HG02759 (cell line): ENCODE data around the gene MPO.

ENCODE experiments used
- ATAC-seq: cut with Tn5 transposase; IDR thresholded peaks from one replicate; pipeline ENCODE4 v1.9.1; 2021; ENCODE audit warnings: mild to moderate bottlenecking, moderate library complexity; ENCODE audit not compliant: unreplicated experiment

The MPO gene

DNA sequence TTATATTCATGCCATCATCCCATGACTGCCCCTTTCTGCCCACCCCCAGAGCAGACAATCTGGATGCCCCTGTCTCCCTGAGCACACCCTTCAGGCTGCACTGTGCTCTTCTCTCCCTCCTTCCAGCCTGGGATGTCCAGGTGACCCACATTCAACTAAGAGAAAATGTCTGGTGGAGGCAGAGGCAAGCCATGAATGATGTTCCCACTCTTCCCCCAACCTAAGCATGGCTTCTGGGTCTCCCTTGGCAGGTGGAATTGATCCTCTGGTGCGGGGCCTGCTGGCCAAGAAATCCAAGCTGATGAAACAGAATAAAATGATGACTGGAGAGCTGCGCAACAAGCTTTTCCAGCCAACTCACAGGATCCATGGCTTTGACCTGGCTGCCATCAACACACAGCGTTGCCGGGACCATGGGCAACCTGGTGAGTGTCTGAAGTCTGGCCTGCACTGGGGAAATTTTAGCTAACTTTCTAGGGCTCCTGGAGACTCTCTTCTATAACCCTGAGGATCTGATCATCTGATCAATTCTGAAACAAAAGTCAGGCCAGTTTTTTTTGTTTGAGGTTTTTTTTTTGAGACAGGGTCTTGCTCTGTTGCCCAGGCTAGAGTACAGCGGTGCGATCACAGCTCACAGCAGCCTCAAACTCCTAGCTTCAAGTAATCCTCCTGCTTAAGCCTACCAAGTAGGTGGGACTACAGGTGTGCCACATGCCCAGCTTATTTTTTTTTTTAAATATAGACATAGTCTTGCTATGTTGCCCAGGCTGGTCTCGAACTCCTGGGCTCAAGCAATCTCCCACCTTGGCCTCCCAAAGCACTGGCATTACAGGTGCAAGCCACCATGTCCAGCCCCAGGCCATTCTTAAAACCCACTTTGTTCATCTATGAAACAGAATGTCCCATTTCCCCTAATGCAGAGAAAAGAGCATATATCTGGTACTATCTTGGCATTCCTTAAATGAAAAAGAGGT lies 14.5 kb downstream of the MPO start:
- no peak for ATAC-seq

GRCh38 chr17:58265271-58265670 lies 15.5 kb downstream of the MPO start:
- ATAC-seq, result no peak

GRCh38 chr17:58264407-58265103 lies 16.2 kb downstream of the MPO start:
- no peak for ATAC-seq

DNA sequence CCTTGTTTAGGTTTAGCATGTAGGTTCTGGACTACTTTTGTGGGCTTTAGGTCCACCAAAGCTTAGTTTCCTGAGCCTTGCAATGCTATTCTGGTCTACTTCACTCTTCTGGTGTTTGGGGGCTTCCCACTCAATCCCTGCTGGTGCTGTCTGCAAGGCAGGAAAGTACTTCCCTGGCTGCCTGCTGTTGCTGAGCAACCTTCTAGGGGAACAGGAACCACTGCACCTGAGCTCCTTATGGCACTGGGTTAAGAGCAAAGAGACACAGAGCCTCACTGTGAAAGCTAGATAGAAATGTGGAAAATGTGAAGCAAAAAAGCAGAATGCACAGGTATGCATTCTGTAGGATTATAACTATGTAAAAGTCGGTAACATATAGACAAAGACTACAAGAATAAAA lies 17.0 kb downstream of the MPO start:
- ATAC-seq, result no peak

DNA sequence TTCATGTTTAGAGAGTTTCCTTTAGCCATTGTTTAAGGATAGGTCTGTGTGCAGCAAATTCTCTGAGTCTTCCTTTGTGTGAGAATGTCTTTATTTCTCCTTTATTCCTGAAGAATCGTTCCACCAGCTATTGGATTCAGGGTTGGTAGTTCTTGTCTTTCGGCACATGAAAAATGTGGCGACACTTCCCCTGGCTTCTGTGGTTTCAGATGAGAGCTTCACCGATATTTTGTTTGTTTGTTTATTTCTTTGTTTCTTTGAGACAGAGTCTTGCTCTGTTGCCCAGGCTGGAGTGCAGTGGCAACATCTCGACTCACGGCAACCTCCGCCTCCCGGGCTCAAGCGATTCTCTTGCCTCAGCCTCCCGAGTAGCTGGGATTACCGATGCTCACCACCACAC lies 18.6 kb downstream of the MPO start:
- no peak for ATAC-seq

- no peak for ATAC-seq
Observed at GRCh38 chr17:58254803-58255202, 25.9 kb downstream of the MPO start.

GRCh38 chr17:58253082-58253481 lies 27.7 kb downstream of the MPO start:
- no peak for ATAC-seq

GRCh38 chr17:58252141-58252540 lies 28.6 kb downstream of the MPO start:
- no peak for ATAC-seq

DNA sequence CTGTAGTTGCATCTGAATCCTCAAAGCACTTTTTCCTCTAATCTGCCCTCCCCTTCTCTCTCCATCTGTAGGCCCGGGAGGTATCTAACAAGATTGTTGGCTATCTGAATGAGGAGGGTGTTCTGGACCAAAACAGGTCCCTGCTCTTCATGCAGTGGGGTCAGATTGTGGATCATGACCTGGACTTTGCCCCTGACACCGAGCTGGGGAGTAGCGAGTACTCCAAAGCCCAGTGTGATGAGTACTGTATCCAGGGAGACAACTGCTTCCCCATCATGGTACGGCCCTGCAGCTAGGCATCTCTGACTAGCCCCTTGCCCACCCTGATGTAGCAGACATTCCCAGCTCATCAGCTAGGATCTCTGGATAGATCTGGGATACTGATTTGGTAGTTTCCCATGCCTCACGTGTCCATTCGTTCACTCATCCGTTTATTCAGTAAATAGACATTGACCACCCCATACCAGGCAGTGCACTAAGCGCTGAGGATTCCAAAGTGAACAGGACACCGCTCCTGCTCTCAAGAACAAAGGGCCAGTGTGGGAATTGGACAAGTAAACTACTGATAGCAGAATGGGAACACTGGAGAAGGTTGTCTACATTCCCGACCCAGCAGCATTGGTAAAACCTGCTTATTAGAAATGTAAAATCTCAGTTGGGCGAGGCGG lies 30.3 kb downstream of the MPO start:
- no peak for ATAC-seq

DNA sequence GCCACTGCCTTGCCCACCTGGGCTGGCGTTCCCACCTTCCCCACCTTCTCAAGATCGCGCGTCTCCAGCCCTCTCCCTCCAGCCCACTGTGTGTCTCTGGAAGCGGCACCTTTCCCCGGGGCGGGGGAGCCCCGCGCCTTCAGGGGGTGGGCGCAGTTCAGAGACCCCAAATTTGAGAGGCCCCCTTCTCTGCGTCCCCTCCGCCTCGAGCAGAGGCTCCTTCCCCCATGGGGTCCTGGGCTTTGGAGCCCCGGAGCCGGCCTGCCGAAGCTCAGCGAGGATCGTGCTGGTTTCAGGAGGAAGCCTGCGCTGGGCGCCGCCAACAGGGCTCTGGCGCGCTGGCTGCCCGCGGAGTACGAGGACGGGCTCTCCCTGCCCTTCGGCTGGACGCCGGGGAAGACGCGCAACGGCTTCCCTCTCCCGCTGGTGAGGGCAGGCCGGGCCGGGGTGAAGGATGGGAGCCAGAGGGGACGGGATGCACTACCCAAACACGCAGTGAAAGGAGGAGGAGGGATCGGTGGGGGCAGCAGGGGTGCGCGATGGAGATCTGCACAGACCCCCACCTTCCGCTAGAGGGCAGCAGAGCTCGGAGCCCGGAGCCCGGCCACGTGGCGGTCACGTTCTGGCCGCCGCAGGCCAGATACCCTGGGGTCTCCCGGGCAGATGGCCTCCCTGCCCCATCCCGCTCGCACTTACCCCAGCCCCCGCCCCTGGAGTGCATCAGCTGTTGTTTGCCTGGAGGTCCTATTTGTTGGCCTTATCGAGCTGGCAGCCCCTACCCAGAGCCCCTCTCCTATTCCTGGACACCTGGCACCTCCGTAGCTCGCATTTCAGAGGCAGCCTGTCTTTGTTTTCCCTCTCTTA lies 31.2 kb downstream of the MPO start:
- no peak for ATAC-seq

DNA sequence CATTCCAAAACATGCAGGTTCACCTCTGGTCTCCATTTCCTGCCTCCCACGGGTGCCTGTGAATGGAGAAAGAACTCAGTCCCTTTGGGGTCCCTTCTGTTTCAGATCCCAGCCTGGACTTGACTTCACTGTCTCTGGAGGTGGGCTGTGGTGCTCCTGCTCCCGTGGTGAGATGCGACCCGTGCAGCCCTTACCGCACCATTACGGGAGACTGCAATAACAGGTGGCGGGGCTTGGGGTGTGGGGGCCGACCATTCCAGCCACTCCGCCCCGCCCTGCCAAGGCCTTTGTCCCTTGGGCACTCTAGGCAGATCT lies 31.8 kb downstream of the MPO start:
- no peak for ATAC-seq

- no peak for ATAC-seq
Observed at GRCh38 chr17:58247511-58248363, 33.0 kb downstream of the MPO start.

DNA sequence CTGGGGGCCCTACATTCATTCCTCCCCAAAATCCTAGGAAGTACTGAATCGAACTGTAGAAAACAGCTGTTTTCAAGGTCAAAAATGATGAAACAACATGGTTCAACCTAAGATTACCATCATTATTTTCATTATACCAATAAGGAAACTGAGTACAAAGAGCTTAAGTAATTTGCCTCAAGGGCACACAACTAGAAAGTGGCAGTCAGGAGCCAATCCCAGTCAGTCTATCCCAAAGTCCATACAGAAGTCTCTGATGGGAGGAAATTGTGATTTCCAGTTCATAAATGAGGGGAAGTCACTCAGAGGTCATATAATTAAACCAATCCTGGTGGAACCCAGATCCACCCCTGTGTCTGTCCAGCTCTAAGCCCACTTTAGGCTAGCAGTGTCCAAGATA lies 34.0 kb downstream of the MPO start:
- ATAC-seq, result no peak

GRCh38 chr17:58246104-58246740 lies 34.5 kb downstream of the MPO start:
- ATAC-seq, result no peak

DNA sequence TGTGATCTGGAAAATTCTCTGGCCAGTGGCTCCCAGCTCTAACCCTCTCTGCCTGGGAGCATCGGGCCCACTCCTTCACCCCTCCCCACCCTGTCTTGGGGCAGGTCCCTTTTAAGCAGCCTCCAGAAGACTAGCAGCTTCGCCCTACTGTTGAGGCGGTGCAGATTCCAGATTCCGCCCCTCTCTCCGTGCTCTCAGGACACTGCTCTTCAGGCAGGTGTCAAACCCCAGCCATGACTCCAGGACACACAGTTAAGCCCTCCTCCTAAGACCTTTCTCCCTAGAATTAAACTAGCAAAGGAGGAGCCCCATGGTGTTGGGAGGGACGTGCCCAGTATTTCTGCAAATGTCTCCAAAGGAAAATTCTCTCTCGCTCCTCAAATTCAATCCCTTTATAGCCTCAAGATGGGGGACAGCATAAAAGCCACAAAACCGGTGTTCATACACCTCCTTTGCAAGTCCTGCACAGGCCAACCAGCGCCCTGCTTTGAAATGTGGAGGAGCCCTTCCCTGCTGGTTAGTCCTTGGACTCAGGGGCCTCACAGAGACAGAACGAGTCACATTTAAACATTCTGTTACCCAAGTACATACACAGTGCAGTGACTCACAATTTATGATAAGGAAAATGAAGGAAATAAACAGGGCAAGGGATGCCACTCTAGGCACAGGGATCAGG lies 35.2 kb downstream of the MPO start:
- ATAC-seq, result no peak

GRCh38 chr17:58244963-58245362 lies 35.8 kb downstream of the MPO start:
- no peak for ATAC-seq

- ATAC-seq, result no peak
Observed at GRCh38 chr17:58242171-58242784, 38.5 kb downstream of the MPO start.

- ATAC-seq, result no peak
Observed at GRCh38 chr17:58239987-58240386, 40.7 kb downstream of the MPO start.
